DND-41 (cell line): ENCODE measurements around the gene SUCO.

Source experiments
- EZH2 ChIP-seq: IDR thresholded peaks from 3 replicates; pipeline ENCODE4 v1.6.1; 2012; ENCODE audit warnings: borderline replicate concordance, low read depth, mild to moderate bottlenecking, moderate library complexity, low read length, inconsistent platforms; ENCODE audit not compliant: severe bottlenecking
- TF ChIP-seq, protein P1 (sequence below): IDR thresholded peaks from 2 replicates; pipeline ENCODE4 v1.5.1; 2012; ENCODE audit warnings: borderline replicate concordance, low read length, moderate library complexity, mild to moderate bottlenecking; ENCODE audit not compliant: poor library complexity, severe bottlenecking; ENCODE audit errors: extremely low read depth

DNA sequence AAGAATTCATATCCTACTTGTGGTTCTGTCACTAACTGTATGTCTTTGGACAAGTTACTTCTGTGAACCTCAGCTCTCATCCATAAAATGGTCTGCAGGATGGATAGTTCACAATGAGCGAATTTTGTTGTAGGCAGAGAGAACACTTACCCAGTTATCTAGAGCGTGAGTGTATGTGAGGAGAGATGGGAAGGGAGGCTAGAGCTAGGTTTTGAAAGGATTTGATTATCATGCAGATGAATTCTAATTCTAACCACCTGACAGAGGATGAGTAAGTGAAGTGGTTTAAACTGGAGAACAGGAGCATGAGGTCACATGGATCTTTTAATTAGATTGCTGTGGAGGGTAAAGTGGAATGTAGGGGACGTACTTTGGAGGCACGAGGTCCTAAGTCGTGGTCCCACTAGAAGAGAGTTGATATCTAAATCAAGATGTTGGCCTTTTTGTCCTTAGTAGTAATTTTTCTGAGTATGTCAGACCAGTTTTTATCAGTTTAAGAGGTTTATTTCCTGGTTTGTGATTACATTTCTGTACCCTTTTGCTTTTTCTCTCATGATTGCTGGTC, 5.0 kb downstream of the SUCO start:
- TF ChIP-seq, protein P1, sequence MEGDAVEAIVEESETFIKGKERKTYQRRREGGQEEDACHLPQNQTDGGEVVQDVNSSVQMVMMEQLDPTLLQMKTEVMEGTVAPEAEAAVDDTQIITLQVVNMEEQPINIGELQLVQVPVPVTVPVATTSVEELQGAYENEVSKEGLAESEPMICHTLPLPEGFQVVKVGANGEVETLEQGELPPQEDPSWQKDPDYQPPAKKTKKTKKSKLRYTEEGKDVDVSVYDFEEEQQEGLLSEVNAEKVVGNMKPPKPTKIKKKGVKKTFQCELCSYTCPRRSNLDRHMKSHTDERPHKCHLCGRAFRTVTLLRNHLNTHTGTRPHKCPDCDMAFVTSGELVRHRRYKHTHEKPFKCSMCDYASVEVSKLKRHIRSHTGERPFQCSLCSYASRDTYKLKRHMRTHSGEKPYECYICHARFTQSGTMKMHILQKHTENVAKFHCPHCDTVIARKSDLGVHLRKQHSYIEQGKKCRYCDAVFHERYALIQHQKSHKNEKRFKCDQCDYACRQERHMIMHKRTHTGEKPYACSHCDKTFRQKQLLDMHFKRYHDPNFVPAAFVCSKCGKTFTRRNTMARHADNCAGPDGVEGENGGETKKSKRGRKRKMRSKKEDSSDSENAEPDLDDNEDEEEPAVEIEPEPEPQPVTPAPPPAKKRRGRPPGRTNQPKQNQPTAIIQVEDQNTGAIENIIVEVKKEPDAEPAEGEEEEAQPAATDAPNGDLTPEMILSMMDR = no peak
- TF ChIP-seq EZH2 = no peak
